GM21528 (cell line): ENCODE results near the gene KMT2E.
"Not testable (repeated sequence)": the region's sequence is repeated elsewhere in the genome, so short reads cannot be mapped to it uniquely, and the experiment has no call there.

Experiments
- ATAC-seq: cut with Tn5 transposase; IDR thresholded peaks from one replicate; pipeline ENCODE4 v1.9.1; 2021; ENCODE audit warnings: mild to moderate bottlenecking, moderate library complexity; ENCODE audit not compliant: unreplicated experiment, low FRiP score

KMT2E gene

DNA sequence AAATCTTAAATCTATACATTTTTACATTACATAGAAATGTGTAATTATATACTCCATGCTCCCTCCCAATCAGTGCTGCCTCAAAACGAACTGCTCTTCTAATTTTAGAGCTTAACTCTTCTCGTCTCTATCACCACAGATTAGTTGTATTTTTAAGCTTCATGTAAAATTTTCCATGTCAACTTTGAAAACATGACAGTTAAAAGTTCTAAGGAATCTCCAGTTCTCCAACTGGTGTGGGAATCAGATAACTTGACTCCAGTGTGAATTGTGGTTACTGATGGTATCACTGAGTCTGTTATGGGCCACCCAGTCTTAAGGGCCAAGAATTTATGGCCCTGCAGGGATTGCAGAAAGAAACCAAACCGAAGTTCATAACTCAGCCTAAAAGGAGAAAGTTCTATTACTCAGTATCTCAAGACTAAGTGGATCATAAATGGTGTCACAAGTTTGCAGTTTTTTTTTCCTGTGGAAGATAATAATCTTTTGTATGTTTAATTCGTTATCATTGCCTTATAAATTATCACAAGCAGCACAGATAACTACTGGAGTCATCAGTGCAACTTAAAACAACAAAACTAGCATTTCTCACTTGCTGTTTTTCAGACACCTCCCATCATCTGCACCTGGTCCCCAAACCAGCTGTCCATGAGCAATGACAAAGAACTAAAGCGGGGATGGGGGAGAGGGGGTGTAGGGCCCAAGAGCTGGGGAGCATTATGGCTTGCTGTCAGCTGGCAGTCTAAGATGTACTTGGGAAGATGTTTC is 31.5 kb upstream of the KMT2E start:
- ATAC-seq: no peak

GRCh38 chr7:104983076-104983577 is 30.9 kb upstream of the KMT2E start:
- ATAC-seq: no peak

GRCh38 chr7:104983578-104984539 is 30.1 kb upstream of the KMT2E start:
- ATAC-seq: peak; percentile 91

- no peak for ATAC-seq
Measured at GRCh38 chr7:104984585-104985258, 29.3 kb upstream of the KMT2E start.

GRCh38 chr7:104985259-104985617 is 28.8 kb upstream of the KMT2E start:
- ATAC-seq: no peak

- no peak for ATAC-seq
Measured at GRCh38 chr7:104986628-104987259, 27.3 kb upstream of the KMT2E start.

GRCh38 chr7:104987403-104987802 is 26.6 kb upstream of the KMT2E start:
- ATAC-seq: not testable (repeated sequence)

DNA sequence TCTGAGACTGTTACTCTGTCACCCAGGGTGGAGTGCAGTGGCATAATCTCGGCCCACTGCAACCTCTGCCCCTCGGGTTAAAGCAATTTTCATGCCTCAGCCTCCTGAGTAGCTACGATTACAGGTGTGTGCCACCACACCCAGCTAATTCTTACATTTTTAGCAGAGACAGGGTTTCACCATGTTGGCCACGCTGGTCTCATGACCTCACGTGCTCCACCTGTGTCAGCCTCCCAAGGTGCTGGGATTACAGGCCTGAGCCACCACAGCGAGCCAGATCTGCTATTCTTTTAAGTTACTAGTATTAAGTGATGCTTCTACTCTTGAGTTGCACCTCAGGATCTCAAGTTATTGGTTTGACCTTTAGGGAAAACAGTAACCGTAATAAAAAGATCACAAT is 23.0 kb upstream of the KMT2E start:
- no peak for ATAC-seq

DNA sequence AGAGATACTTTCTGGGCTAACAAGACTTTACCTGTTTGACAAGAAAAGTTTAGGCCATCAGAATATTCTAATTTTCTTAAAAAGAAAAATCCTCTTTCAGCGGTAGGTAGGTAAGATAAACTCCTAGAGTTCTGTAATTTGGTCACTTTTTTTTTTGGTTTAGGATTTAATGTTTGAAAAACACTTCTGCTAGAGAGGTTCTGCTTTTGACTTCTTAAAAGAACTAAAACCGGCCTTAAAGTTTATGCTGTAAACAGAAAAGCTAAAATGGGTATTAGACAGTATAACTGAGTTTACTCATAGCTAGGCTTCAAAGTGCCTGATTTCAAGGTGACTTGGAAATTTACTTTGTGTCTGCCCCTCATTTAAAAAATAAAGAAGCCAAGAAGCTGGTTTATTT is 21.7 kb upstream of the KMT2E start:
- ATAC-seq: no peak

DNA sequence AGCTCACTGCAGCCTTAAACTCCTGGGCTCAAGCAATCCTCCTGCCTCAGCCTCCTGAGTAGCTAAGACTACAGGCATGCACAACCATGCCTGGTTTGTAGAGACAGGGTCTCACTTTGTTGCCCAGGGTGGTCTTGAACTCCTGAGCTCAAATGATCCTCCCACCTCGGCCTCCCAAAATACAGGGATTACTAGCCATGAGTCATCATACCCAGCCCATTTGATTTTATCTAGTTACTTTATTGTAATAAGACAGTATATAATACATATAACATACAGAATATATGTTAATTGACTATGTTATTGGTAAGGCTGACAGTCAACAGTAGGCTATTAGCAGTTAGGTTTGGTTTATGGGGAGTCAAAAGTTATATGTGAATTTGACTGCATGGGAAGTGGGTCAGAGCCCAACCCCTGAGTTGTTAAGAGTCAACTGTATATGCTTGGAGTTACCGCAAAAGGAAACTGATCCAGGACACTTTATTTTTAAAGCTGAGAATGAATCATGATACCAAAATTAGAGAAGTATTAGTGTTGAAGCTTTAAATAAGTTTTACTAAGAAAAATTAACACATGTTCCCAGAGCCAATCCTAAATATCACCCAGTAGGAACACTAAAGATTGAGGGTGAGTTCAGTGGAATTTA is 20.7 kb upstream of the KMT2E start:
- no peak for ATAC-seq

- no peak for ATAC-seq
Measured at GRCh38 chr7:104998040-104998752, 15.8 kb upstream of the KMT2E start.

GRCh38 chr7:105000200-105000599 is 13.8 kb upstream of the KMT2E start:
- ATAC-seq: no peak

DNA sequence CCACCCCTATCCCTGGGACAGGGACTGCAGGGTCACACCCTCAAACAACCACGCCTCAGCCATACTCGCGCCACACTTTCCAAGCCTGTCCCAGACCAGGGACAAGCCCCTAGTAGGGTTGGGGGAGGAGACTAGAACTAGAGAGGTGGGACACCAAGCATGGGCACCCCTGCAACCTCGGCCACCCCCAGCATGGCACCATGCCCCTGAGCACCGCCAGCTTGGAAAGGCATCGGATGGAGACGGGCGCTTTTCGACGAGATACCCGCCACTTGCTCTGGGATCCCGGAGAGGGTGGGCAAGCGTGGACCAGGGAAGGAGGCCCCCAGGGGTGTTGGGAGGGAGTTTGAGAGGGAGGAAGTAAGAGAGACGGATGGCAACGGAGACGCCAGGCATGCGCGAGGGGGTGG is 13.1 kb upstream of the KMT2E start:
- ATAC-seq: no peak

DNA sequence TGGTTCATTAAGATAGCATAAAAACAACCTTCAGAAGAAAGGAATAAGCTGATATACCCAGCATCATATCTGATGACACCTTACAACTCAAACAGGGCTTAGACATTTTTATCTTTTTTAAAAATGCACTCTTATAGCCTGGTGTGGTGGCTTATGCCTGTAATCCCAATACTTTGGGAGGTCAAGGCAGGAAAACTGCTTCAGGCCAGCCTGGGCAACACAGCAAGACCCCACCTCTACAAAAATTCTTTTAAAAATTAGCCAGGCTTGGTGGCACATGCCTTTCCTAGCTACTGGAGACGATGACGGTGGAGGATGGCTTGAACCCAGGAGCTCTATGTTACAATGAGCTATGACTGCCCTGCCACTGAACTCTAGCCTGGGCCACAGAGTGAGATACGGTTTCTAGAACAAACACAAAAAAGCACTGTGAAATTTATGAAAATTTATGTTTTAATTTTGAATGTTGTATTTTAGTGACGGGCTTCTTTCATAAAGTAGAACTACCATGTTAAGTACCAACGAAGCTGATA is 12.3 kb upstream of the KMT2E start:
- ATAC-seq: no peak

DNA sequence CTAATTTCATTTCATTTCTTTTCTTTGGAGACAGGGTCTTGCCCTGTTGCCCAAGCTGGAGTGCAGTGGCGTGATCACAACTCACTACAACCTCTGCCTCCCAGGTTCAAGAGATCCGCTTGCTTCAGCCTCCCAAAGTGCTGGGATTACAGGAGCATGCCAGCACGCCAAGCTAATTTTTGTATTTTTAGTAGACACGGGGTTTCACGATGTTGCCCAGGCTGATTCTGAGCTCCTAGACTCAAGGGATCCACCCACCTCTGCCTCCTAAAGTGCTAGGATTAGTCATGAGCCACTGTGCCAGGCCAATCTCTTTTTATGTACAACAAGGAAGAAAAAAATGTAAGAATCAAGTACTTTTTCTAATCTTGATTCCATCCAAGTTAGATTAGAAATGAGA is 10.7 kb upstream of the KMT2E start:
- ATAC-seq: no peak

DNA sequence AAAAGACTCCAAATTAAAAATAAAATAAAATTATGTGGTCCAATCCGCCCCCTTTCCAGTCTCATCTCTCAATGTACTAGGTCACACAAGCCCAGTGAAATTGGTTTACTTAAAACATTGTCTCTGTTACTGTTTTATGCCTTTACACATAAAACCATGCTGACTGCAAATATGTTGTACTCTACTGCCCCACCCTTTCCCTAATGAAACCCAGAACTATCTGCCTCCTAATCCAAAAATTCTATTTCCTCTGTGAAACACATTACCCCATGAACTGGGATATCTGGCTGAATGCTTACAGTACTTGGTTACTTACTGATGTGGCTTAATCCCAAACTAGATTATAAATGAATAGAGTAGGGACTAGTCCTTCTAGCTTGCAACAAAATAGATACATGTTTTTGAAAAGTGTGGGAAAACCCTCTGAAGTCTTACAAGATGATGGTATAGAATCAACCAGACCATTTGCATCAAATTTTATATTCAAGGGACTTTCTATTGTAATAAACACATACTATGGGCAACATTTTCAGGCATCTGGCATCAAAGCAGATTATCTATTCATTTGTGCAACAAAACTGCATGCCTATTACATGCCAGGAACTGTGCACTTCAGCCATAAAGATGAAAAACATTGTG is 10.0 kb upstream of the KMT2E start:
- ATAC-seq: no peak

DNA sequence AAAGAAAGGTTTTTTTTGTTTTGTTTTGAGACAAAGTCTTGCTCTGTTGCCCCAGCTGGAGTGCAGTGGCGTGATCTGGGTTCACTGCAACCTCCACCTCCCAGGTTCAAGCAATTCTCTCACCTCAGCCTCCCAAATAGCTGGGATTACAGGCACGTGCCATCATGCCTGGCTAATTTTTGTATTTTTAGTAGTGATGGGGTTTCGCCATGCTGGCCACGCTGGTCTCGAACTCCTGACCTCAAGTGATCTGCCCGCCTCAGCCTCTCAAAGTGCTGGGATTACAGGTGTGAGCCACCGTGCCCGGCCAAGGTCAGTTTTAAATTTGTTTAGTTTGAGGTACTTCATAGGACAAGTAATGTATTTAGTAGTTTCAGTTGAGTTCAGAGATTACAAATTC is 9.0 kb upstream of the KMT2E start:
- ATAC-seq: not testable (repeated sequence)

DNA sequence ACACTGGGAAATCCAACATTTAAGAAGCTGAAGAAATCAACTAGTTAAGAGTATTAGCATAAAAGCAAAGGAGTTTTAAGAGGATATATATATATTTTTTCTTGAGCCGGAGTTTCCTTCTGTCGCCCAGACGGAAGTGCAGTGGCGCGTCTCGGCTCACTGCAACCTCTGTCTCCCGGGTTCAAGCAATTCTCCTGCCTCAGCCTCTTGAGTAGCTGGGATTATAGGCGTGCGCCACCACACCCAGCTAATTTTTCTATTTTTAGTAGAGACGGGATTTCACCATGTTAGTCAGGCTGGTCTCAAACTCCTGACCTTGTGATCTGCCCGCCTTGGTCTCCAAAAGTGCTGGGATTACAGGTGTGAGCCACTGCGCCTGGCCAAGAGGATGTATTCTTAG is 8.5 kb upstream of the KMT2E start:
- ATAC-seq: not testable (repeated sequence)
